Measurements from ENCODE around the gene NTM. TPM values are rescaled to one million over a fixed set of nuclear protein-coding genes. Genes with fewer than 3 reads are reported as not detected.
A peak's percentile ranks its signal among the peaks of the same experiment; 100 is the strongest.

NTM gene
- total and polyA plus RNA-seq, 12 donors, result 0.26 to 11.5 (median 4.0) TPM

DNA sequence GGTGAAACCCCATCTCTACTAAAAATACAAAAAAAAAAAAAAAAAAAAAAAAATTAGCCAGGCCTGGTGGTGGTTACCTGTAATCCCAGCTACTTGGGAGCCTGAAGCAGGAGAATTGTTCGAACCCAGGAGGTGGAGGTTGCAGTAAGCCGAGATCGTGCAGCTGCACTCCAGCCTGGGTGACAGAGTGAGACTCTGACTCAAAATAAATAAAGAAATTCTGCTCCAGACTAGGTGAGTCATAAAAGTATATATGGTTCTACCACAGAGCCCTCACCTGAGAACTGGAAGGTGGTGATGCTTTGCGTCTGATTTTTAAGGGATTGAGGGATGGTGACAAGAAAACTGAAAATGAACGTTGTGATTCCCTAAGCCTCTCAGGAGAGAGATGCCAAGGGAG lies 58.4 kb downstream of the NTM start:
- no peak overlapping the region for H3K4me3 ChIP-seq
- intact Hi-C loops (cut with DNase I), result no loop called here
- no peak overlapping the region for H3K27ac ChIP-seq
- no peaks in the 10 kb centered on the region for H3K36me3 ChIP-seq (replicated peaks in 1 of 2)
- TF ChIP-seq CTCF (IDR thresholded peaks at IDR 0.05) (no peak), POLR2A (IDR thresholded peaks at IDR 0.05) (no peak)
- no peaks in the 10 kb centered on the region for H3K9me3 ChIP-seq (replicated peaks in 1 of 3)
- DNase-seq, result no peak
- H3K4me1 ChIP-seq (replicated peaks in 1 of 2), result no peaks in the 10 kb centered on the region
- WGBS, 4 donors, result 85 to 94% (median 90%) methylated on average over 5 of the region's 5 CpGs
- no peaks in the 10 kb centered on the region for H3K27me3 ChIP-seq

GRCh38 chr11:131430473-131431208 lies 60.2 kb downstream of the NTM start:
- no peak overlapping the region for H3K4me3 ChIP-seq
- no peaks in the 10 kb centered on the region for H3K36me3 ChIP-seq (replicated peaks in 1 of 2)
- DNase-seq, result peak in 2 of 7 donors; percentile 16
- no peak overlapping the region for H3K27ac ChIP-seq
- TF ChIP-seq CTCF (IDR thresholded peaks at IDR 0.05), result no peak
- no peak for TF ChIP-seq POLR2A (IDR thresholded peaks at IDR 0.05)
- no peaks in the 10 kb centered on the region for H3K9me3 ChIP-seq (replicated peaks in 1 of 3)
- 49 to 56% (median 51%) methylated on average over 11 of the region's 11 CpGs for WGBS, 4 donors
- H3K27me3 ChIP-seq, result no peaks in the 10 kb centered on the region
- H3K4me1 ChIP-seq (replicated peaks in 1 of 2), result no peaks in the 10 kb centered on the region
- intact Hi-C loops (cut with DNase I), result no loop called here

- DNase-seq, result no peak
- WGBS, 4 donors, result 77 to 85% (median 79%) methylated on average over 5 of the region's 5 CpGs
- no peaks in the 10 kb centered on the region for H3K27me3 ChIP-seq
- no peaks in the 10 kb centered on the region for H3K4me1 ChIP-seq (replicated peaks in 1 of 2)
- H3K4me3 ChIP-seq, result no peak overlapping the region
- H3K9me3 ChIP-seq (replicated peaks in 1 of 3), result no peaks in the 10 kb centered on the region
- no peak for TF ChIP-seq CTCF (IDR thresholded peaks at IDR 0.05)
- TF ChIP-seq POLR2A (IDR thresholded peaks at IDR 0.05), result no peak
- intact Hi-C loops (cut with DNase I), result no loop called here
- H3K27ac ChIP-seq, result no peak overlapping the region
- H3K36me3 ChIP-seq (replicated peaks in 1 of 2), result no peaks in the 10 kb centered on the region
Observed at GRCh38 chr11:131441051-131441810, 70.8 kb downstream of the NTM start.

DNA sequence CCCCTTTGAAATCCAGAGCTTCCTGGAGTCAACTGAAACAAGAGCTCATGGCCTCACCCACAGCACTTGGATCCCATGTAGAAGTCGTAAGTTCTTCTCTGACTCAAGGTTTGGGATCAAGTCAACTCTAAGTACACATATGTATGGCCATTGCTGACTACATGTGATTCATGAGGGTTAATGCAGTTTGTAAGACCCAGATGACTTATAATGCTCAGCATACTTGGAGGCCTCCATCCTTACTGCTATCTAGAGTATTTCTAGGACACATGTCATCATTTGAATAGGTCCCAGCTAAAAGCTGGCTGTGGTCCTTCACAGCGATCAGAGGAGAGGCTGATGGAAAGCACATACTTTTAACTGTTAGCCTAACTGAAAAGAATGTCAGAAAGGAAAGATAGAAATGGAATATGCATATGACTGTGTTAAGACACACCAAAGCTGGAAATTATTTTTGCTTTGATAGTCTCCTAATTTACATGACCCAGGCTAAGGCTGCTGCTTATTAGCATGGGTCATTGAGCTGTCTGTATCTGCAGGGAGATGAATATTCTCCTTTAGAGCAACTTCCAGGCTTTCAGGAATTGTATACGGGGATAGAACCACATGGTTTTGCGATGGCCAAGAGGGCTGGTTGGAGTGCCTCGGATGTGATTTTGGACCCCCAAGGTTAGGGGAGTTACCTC lies 76.3 kb downstream of the NTM start:
- no peaks in the 10 kb centered on the region for H3K4me1 ChIP-seq (replicated peaks in 1 of 2)
- H3K4me3 ChIP-seq, result no peak overlapping the region
- no peaks in the 10 kb centered on the region for H3K27me3 ChIP-seq
- intact Hi-C loops (cut with DNase I), result no loop called here
- H3K27ac ChIP-seq, result no peak overlapping the region
- TF ChIP-seq POLR2A (IDR thresholded peaks at IDR 0.05) (no peak), CTCF (IDR thresholded peaks at IDR 0.05) (no peak)
- DNase-seq, result no peak
- whole genome bisulfite sequencing, 4 donors, result 58 to 74% (median 67%) methylated on average over 4 to 5 of the region's 5 CpGs
- no peaks in the 10 kb centered on the region for H3K36me3 ChIP-seq (replicated peaks in 1 of 2)
- H3K9me3 ChIP-seq (replicated peaks in 1 of 3), result no peaks in the 10 kb centered on the region

All from adrenal gland (tissue), 12 donors.